Spleen (tissue), 11 donors: ENCODE results near the gene TAF11L8. TPM values are rescaled to one million over a fixed set of nuclear protein-coding genes. Genes with fewer than 3 reads are reported as not detected.
"Not testable (repeated sequence)": the region's sequence is repeated elsewhere in the genome, so short reads cannot be mapped to it uniquely, and the experiment has no call there.

Experiments
- DNase-seq: peaks from one replicate; pipeline ENCODE4 v3.0.0-alpha.2; 2020
- H3K27ac ChIP-seq, 8 donors: fragments of 200-600 bp; sonication (generic) in 7 of 8; 1 replicate in 4 of 8; 2 replicates in 4 of 8; pipeline versions ENCODE4 v1.5.0 to v1.8.0; 2016 to 2021; ENCODE audit warnings: inconsistent platforms in 4 of 8, mild to moderate bottlenecking in 4 of 8, moderate library complexity in 1 of 8
- H3K27me3 ChIP-seq, 7 donors: fragments of 200-600 bp; sonication (generic) in 6 of 7; replicated peaks in 1 of 7; 1 replicate in 4 of 7; 2 replicates in 3 of 7; pipeline versions ENCODE4 v1.5.0 to v1.8.0; 2016 to 2021; ENCODE audit warnings: inconsistent platforms in 3 of 7, mild to moderate bottlenecking in 1 of 7
- H3K36me3 ChIP-seq, 6 donors: fragments of 200-600 bp; sonication (generic) in 5 of 6; 1 replicate in 4 of 6; 2 replicates in 2 of 6; pipeline versions ENCODE4 v1.5.0 to v1.8.0; 2016 to 2021; ENCODE audit warnings: inconsistent platforms in 2 of 6
- H3K4me1 ChIP-seq, 6 donors: fragments of 200-600 bp; sonication (generic) in 5 of 6; 1 replicate in 3 of 6; 2 replicates in 3 of 6; pipeline versions ENCODE4 v1.5.0 to v1.8.0; 2016 to 2021; ENCODE audit warnings: inconsistent platforms in 3 of 6
- H3K4me3 ChIP-seq, 8 donors: fragments of 200-600 bp; sonication (generic) in 7 of 8; 1 replicate in 4 of 8; 2 replicates in 4 of 8; pipeline versions ENCODE4 v1.5.0 to v1.8.0; 2016 to 2021; ENCODE audit warnings: inconsistent platforms in 4 of 8, mild to moderate bottlenecking in 4 of 8, moderate library complexity in 2 of 8
- H3K9me3 ChIP-seq, 8 donors: fragments of 200-600 bp; sonication (generic) in 7 of 8; 1 replicate in 4 of 8; 2 replicates in 4 of 8; pipeline versions ENCODE4 v1.5.0 to v1.8.0; 2016 to 2021; ENCODE audit warnings: inconsistent platforms in 4 of 8
- POLR2A ChIP-seq, 3 donors: fragments of 450-650 bp; IDR thresholded peaks; one replicate each; pipeline ENCODE4 v1.5.1; 2017; ENCODE audit warnings: antibody characterized with exemption in 3 of 3, mild to moderate bottlenecking in 1 of 3
- POLR2AphosphoS5 ChIP-seq, 3 donors: sonication (generic); formaldehyde crosslinking; IDR thresholded peaks; one replicate each; pipeline ENCODE4 v1.5.1; 2017; ENCODE audit warnings: antibody characterized with exemption in 3 of 3
- WGBS, 5 donors: extraction: QIAGEN DNeasy Blood & Tissue Kit in 3 of 5; methylation state at CpG; one replicate each; pipeline versions ENCODE4 v1.1.5 to v1.1.7; 2013 to 2018; 5-methylcytosine and 5-hydroxymethylcytosine counted together
- intact Hi-C: fragments of 100-400 bp; cut with DNase I; formaldehyde crosslinking; loops from one replicate; pipeline ENCODE4 v1.15.0; 2023; ENCODE audit warnings: low total_unique reads
- polyA plus RNA-seq, 3 donors: library from polyadenylated mRNA; stranded (reverse); fragments of 200-250 nt; gene quantifications; one replicate each; pipeline ENCODE4 v1.2.1, GENCODE V29; 2013
- total RNA-seq, 7 donors: library from RNA; depleted of rRNA in 3 of 7; stranded (reverse); fragments of >200 nt in 3 of 7; fragmentation: NEBNext Ultra II Directional in 4 of 7; extraction: Animal tissue kit (Norgen Biotek cat#: 25700) in 4 of 7; gene quantifications; one replicate each; pipeline versions ENCODE4 v1.1.0 to v1.2.1, GENCODE V29; 2016 to 2021
- TF ChIP-seq, protein P1 (sequence below), 11 experiments: fragments of 200-600 bp in 7 of 11; fragments of 450-650 bp in 4 of 11; sonication (generic) in 4 of 11; IDR thresholded peaks in 8 of 11; conservative IDR thresholded peaks in 3 of 11; 1 replicate in 7 of 11; 2 replicates in 4 of 11; pipeline versions ENCODE4 v1.4.0 to v1.8.0; 2016 to 2021; ENCODE audit warnings: antibody characterized with exemption in 11 of 11, inconsistent platforms in 4 of 11, mild to moderate bottlenecking in 1 of 11
- donor health status: healthy with polysubstance abuse.
- donor health status: DM: no; HTN: no; CAD: no; lungs with moderate emphysema.
- donor health status: DM: no; HTN: no; CAD: no.
- donor health status: Bipolar disorder and iron deficiency.
- donor health status: healthy.
- donor health status: DM: no; HTN: no; CAD: no.
- donor health status: DM: yes; HTN: yes; CAD: no.

TAF11L8 gene
- total and polyA plus RNA-seq, 10 donors = not detected

DNA sequence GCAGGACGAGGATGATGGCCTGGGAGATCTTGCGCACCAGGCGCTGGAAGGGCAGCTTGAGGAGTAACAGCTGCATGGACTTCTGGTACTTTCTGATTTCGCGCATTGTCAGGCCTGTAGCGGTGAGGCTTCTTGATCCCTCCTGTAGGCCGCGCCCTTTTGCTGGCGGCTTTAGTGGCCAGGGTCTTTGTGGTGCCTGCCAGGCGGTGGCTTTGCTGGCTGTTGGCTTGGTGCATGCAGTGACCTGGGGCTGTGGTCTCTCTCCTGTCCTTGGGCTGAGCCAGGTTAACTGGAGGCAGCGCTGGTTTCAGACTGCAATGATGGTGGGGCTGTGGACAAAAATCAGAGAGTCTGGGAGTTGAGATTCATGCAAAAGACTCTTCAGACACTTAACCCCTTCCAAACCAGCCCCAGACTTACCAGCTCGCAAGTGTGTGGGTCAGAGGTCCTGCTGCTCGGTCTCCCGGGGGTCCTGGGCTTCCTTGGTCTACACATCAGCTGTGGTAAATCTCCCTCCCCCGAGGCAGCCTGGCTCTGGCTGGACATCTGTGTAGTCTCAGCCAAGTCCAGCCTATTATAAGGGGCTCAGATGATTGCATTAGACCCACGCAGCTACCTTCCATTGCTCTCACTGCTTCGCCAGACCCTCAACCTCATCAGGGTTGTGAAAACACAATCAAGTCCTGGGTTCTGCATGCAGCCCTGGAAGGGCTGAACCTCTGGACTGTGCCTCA is 24.3 kb upstream of the TAF11L8 start:
- Histone ChIP-seq H3K9me3 (no peaks in the 10 kb centered on the region), H3K36me3 (no peaks in the 10 kb centered on the region), H3K27ac (no peak overlapping the region), H3K4me1 (no peaks in the 10 kb centered on the region), H3K4me3 (no peak overlapping the region), H3K27me3 (no peaks in the 10 kb centered on the region)
- intact Hi-C loops = no loop called here
- no peak for DNase-seq
- WGBS, 5 donors = 78 to 97% (median 92%) methylated on average over 4 to 17 of the region's 17 CpGs
- TF ChIP-seq POLR2A (IDR thresholded peaks at IDR 0.05) (no peak), POLR2AphosphoS5 (IDR thresholded peaks at IDR 0.05) (no peak)
- TF ChIP-seq, protein P1, sequence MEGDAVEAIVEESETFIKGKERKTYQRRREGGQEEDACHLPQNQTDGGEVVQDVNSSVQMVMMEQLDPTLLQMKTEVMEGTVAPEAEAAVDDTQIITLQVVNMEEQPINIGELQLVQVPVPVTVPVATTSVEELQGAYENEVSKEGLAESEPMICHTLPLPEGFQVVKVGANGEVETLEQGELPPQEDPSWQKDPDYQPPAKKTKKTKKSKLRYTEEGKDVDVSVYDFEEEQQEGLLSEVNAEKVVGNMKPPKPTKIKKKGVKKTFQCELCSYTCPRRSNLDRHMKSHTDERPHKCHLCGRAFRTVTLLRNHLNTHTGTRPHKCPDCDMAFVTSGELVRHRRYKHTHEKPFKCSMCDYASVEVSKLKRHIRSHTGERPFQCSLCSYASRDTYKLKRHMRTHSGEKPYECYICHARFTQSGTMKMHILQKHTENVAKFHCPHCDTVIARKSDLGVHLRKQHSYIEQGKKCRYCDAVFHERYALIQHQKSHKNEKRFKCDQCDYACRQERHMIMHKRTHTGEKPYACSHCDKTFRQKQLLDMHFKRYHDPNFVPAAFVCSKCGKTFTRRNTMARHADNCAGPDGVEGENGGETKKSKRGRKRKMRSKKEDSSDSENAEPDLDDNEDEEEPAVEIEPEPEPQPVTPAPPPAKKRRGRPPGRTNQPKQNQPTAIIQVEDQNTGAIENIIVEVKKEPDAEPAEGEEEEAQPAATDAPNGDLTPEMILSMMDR (IDR thresholded peaks at IDR 0.05 in 8 of 11, conservative IDR thresholded peaks at IDR 0.05 in 3 of 11) = no peak

DNA sequence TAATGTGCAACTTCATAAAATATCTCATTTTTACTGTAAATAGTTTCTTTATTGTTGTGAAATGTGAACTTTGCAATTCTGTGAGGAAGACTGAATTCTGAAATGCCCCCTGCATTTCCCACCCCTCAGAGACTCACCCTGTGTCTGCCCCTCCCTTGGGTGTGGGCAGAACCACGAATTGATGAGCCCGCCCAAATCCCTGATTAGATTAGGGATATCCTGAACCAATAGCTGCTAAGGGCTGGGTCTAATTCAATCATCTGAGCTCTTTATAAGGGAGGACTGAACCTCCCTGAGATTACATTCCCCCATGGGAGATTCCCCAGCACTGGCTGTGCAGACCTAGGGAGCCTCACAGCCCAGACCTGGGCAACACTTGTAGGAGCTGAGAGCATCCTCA is 19.3 kb upstream of the TAF11L8 start, which contains the start of gene TAF11L12:
Gene TAF11L12, plus strand, starts transcription at position 301 of the 400 bp plus-strand sequence.
- 73 to 88% (median 80%) methylated on average over 2 of the region's 2 CpGs for WGBS, 5 donors
- intact Hi-C loops, H3K36me3 ChIP-seq, DNase-seq, H3K9me3 ChIP-seq, H3K4me1 ChIP-seq, H3K27ac ChIP-seq, H3K4me3 ChIP-seq, H3K27me3 ChIP-seq: not testable (repeated sequence)

DNA sequence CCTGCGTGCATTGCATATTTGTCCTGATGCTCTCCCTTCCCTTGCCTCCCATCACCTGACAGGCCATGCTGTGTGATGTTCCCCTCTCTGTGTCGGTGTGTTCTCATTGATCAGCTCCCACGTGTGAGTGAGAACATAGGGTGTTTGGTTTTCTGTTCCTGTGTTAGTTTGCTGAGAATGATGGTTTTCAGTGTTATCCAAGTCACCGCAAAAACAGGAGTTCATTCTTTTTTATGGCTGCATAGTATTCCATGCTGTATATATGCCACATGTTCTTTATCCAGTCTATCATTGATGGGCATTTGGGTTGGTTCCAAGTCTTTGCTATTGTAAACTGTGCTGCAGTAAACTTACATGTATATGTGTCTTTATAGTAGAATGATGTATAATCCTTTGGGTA is 16.7 kb upstream of the TAF11L8 start:
- intact Hi-C loops, H3K36me3 ChIP-seq, H3K27ac ChIP-seq, H3K4me1 ChIP-seq, H3K9me3 ChIP-seq, H3K4me3 ChIP-seq, H3K27me3 ChIP-seq, DNase-seq: not testable (repeated sequence)
- WGBS, 5 donors = 81 to 95% (median 87%) methylated on average over 4 of the region's 4 CpGs

DNA sequence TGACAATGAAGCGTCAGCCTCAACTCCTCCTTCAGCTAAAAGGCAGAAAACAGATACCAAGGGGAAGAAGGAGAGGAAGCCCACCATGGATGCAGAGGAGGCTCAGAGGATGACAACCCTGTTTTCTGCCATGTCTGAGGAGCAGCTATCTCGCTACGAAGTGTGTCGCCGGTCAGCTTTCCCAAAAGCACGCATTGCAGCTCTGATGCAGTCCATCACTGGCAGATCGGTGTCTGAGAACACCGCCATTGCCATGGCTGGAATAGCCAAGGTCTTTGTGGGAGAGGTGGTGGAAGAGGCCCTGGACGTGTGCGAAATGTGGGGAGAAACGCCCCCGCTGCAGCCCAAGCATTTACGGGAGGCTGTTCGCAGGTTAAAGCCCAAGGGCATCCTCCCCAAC is 14.2 kb upstream of the TAF11L8 start:
- DNase-seq = no peak
- no peaks in the 10 kb centered on the region for H3K36me3 ChIP-seq
- H3K27me3 ChIP-seq = no peaks in the 10 kb centered on the region
- H3K9me3 ChIP-seq = peaks cover 0 to 5% (median 0%) of the 10 kb centered on the region in 8 donors
- intact Hi-C loops = no loop called here
- no peak for TF ChIP-seq POLR2A (IDR thresholded peaks at IDR 0.05)
- no peak for TF ChIP-seq POLR2AphosphoS5 (IDR thresholded peaks at IDR 0.05)
- TF ChIP-seq, protein P1 (IDR thresholded peaks at IDR 0.05 in 8 of 11, conservative IDR thresholded peaks at IDR 0.05 in 3 of 11) = no peak
- H3K27ac ChIP-seq = no peak overlapping the region
- WGBS, 5 donors = 92 to 97% (median 94%) methylated on average over 13 to 14 of the region's 14 CpGs
- H3K4me3 ChIP-seq = no peak overlapping the region
- no peaks in the 10 kb centered on the region for H3K4me1 ChIP-seq

- DNase-seq, H3K27ac ChIP-seq, intact Hi-C loops, H3K4me3 ChIP-seq, H3K4me1 ChIP-seq, H3K27me3 ChIP-seq, H3K9me3 ChIP-seq, H3K36me3 ChIP-seq: not testable (repeated sequence)
- 62 to 80% (median 75%) methylated on average over 6 of the region's 6 CpGs for WGBS, 5 donors
These were observed 13.1 kb upstream of the TAF11L8 start, which contains the start of gene TAF11L11 for GRCh38 chr5:17603880-17604279. TAF11L11 (plus strand) TSS chr5:17604183.

DNA sequence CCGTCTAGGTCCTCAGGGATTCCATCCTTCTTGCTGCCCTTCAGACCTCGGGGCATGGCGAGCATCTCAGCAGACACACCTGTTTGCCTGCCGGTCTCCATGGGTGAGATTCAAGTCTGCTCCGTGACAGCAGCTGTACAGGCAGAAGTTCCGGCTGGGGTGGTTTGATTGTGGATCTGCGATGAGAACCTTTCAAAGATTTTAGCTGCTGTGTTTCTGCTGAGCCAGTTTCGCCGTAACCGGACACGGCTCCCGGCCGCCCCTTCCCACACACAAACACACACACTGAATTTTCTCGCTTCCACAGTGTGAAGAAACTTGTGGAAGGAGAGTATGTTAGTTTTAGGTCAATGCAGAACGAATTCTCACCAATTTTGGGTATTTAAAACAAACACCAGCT is 7.0 kb upstream of the TAF11L8 start, which contains the start of gene TAF11L10:
Gene TAF11L10, minus strand, starts transcription at position 101 of the 400 bp plus-strand sequence.
- H3K27me3 ChIP-seq, H3K4me1 ChIP-seq, DNase-seq, H3K36me3 ChIP-seq, intact Hi-C loops, H3K9me3 ChIP-seq, H3K27ac ChIP-seq, H3K4me3 ChIP-seq: not testable (repeated sequence)
- WGBS, 5 donors = no CpG with 5 or more reads among the region's 15 CpGs

GRCh38 chr5:17594255-17594654 is 3.5 kb upstream of the TAF11L8 start, which contains the start of gene TAF11L9:
TAF11L9 (minus strand) TSS chr5:17594394.
- H3K27ac ChIP-seq, H3K4me1 ChIP-seq, DNase-seq: not testable (repeated sequence)

DNA sequence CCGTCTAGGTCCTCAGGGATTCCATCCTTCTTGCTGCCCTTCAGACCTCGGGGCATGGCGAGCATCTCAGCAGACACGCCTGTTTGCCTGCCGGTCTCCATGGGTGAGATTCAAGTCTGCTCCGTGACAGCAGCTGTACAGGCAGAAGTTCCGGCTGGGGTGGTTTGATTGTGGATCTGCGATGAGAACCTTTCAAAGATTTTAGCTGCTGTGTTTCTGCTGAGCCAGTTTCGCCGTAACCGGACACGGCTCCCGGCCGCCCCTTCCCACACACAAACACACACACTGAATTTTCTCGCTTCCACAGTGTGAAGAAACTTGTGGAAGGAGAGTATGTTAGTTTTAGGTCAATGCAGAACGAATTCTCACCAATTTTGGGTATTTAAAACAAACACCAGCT is 5.1 kb downstream of the TAF11L8 start, which contains the start of gene TAF11L7:
Gene TAF11L7, minus strand, starts transcription at position 101 of the 400 bp plus-strand sequence.
- DNase-seq, H3K4me1 ChIP-seq, H3K36me3 ChIP-seq, H3K27ac ChIP-seq, H3K9me3 ChIP-seq, H3K27me3 ChIP-seq, H3K4me3 ChIP-seq, intact Hi-C loops: not testable (repeated sequence)
- no CpG with 5 or more reads among the region's 16 CpGs for WGBS, 5 donors

More at GRCh38 chr5:17594255-17594654, 3.5 kb upstream of the TAF11L8 start, which contains the start of gene TAF11L9:
- H3K27me3 ChIP-seq, H3K9me3 ChIP-seq, H3K4me3 ChIP-seq, H3K36me3 ChIP-seq, intact Hi-C loops: not testable (repeated sequence)
- WGBS, 5 donors = 93 to 99% (median 97%) methylated on average over 7 to 12 of the region's 15 CpGs
